ENCODE data around the gene CDK2.

The CDK2 gene

GRCh38 chr12:56017181-56017580, 50.6 kb downstream of the CDK2 start:
- no peak for DNase-seq (ENCODE audit: low read depth)
- TF ChIP-seq CTCF (conservative IDR thresholded peaks at IDR 0.05; ENCODE audit: low read depth, low read length): no peak
- no peak overlapping the region for H3K4me3 ChIP-seq (ENCODE audit: low read length)

- DNase-seq (ENCODE audit: low read depth): no peak
These were observed 51.7 kb downstream of the CDK2 start for GRCh38 chr12:56018356-56018755.

DNA sequence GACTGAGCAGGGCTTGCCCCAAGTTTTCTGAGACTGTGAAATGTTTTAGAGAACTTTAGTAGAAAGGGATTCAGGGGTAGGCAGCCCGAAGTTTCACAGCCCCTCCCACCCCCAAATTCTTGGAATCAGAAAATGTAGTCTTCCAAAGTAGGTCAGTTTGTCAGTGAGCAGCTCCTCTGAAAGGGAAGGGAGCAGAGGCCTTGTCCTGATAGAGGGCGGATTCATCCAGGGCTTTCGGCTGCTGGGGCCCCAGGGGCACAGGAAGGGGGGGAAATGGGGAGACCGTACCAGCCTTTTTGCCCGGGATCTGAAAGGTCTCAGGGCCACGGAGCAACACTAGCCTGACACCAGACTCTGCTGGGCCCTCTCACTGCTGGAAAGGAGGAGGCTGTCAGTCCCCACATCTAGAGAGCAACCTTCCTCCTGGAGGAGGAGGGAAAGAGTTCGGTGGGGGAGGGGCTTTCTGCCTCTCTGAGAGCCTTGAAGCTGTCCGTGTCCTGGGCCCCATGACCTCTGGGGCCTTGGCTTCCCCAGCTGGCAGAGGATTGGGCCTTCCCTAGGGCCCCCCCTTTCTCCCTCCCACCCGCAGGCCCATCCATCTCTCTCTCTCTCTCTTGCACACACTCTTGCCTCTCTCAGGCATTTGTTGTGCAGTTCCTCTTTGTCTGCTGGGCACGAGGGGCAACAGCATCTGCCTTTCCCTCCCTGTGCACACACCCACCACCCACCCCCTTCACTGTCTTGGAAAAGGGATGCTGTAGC, 54.0 kb downstream of the CDK2 start, which contains the start of gene IKZF4:
TSS of gene IKZF4 (plus strand) at position 621 of the 762 bp plus-strand sequence. CDS start 451 bp downstream, outside the sequence.
- DNase-seq (ENCODE audit: low read depth): no peak
- no peak for TF ChIP-seq CTCF (conservative IDR thresholded peaks at IDR 0.05; ENCODE audit: low read depth, low read length)
- peak within 1 kb of the TSS; percentile 42 for H3K4me3 ChIP-seq (ENCODE audit: low read length)

More at GRCh38 chr12:56018356-56018755, 51.7 kb downstream of the CDK2 start:
- TF ChIP-seq CTCF (conservative IDR thresholded peaks at IDR 0.05; ENCODE audit: low read depth, low read length): no peak
- no peak overlapping the region for H3K4me3 ChIP-seq (ENCODE audit: low read length)

DNA sequence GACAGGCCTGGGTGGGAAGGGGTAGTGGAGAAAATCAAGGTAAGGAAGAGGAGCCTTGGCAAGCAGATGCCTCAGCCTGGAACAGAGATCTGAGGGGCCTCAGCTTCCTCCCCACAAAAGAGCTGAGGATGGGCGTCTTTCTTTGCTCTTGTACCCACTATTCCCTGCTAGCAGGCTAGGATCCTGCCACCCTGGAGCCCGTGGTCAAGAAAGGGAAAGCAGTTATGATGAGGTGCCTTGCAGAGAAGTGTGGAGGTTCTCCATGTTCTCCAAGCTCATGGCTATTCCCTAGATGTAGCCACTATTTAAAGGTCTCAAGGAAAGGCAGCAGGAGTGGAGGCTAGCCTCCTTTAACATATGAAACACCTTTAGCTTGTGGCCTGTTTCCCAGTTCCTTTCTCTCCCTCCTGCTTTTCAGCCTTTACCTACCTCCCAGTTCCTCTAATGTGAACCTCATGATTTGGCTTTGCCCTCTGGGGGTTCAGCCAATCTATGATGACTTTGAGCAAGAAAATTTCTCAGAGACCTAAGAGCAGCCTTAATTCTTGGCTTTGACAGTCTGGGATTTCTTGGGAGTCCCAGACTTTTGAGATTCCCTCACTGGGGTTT, 55.4 kb downstream of the CDK2 start:
- DNase-seq (ENCODE audit: low read depth): no peak
- peak overlapping the region; percentile 42 for H3K4me3 ChIP-seq (ENCODE audit: low read length)
- peak; percentile 24 for TF ChIP-seq CTCF (conservative IDR thresholded peaks at IDR 0.05; ENCODE audit: low read depth, low read length)

Data from retinal pigment epithelial cell (primary cell).